ENCODE measurements around the gene MLH3. TPM values are rescaled to one million over a fixed set of nuclear protein-coding genes. Genes with fewer than 3 reads are reported as not detected.

Gene MLH3
- total and polyA plus RNA-seq, 2 of the 13 experiments (the other 11 are each of a cell fraction or from before 2014, with no cell fraction given), result 14.4 to 24.8 TPM

DNA sequence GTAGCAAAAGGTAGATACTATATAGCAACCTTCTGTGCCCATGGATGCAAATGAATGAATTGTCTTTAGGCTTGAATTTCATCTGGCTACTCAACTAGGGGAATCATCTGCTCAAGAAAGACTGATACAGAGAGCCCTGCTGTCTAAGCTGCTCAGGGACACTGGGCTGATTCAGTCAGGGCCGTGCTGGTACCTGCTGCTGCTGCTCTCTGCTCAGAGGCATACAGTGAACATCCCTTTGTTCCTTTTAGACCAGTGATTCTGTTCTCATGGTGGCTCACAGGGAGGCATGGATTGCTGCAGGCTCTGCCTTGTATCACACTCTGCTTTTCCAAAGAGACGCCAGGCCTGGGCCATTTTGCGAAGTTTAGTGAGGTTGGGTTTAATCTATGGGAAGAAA is 34.5 kb downstream of the MLH3 start:
- no peaks in the 10 kb centered on the region for H3K79me2 ChIP-seq (ENCODE audit: insufficient read depth, low read length)
- CTCF ChIA-PET (ENCODE audit: low intra/inter-chr PET ratio, low total read pairs), result no interaction called here
- no peak overlapping the region for H3K27ac ChIP-seq (ENCODE audit: extremely low read length, insufficient read depth, low read length)
- no TSS peak for BruUV-seq (replicated peaks)
- H3K9ac ChIP-seq (ENCODE audit: insufficient read depth, low read depth, low read length), result no peak overlapping the region
- intact Hi-C loops (cut with micrococcal nuclease; ENCODE audit: unreplicated experiment), result no loop called here
- H3K27me3 ChIP-seq (ENCODE audit: control insufficient read depth in 1 of 2, insufficient read depth in 2 of 2, low read length in 2 of 2), result no peaks in the 10 kb centered on the region; a peak in 1 of 5 replicates
- in situ Hi-C loops (cut with HindIII; ENCODE audit: extremely low pct_ligation_motif_present, low pct_unique_long_range_greater_than_20kb), result no loop called here
- H3K4me2 ChIP-seq (ENCODE audit: low read depth, low read length), result no peak overlapping the region
- WGBS (ENCODE audit: low lambda C conversion rate), result 100% methylated on average over 2 of the region's 3 CpGs
- no peaks in the 10 kb centered on the region for H3K9me3 ChIP-seq (ENCODE audit: low read length)
- no peaks in the 10 kb centered on the region for H4K20me1 ChIP-seq (ENCODE audit: insufficient read depth, low read length)
- FAIRE-seq (no peak), ATAC-seq (no peak), DNase-seq (ENCODE audit: low spot score) (no peak)
- peaks cover 18 to 62% of the 10 kb centered on the region in 2 experiments for H3K36me3 ChIP-seq (replicated peaks in 1 of 2; ENCODE audit: control insufficient read depth in 1 of 2, insufficient read depth in 2 of 2, low read length in 2 of 2)
- H2AFZ ChIP-seq (ENCODE audit: low read length), result no peak overlapping the region
- no peak for TF ChIP-seq ARHGAP35 (CRISPR knock-in tag; IDR thresholded peaks at IDR 0.05; ENCODE audit: borderline replicate concordance)
- TF ChIP-seq, protein P1, sequence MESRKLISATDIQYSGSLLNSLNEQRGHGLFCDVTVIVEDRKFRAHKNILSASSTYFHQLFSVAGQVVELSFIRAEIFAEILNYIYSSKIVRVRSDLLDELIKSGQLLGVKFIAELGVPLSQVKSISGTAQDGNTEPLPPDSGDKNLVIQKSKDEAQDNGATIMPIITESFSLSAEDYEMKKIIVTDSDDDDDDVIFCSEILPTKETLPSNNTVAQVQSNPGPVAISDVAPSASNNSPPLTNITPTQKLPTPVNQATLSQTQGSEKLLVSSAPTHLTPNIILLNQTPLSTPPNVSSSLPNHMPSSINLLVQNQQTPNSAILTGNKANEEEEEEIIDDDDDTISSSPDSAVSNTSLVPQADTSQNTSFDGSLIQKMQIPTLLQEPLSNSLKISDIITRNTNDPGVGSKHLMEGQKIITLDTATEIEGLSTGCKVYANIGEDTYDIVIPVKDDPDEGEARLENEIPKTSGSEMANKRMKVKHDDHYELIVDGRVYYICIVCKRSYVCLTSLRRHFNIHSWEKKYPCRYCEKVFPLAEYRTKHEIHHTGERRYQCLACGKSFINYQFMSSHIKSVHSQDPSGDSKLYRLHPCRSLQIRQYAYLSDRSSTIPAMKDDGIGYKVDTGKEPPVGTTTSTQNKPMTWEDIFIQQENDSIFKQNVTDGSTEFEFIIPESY (CRISPR knock-in tag; IDR thresholded peaks at IDR 0.05), result no peak
- TF ChIP-seq, protein P2, sequence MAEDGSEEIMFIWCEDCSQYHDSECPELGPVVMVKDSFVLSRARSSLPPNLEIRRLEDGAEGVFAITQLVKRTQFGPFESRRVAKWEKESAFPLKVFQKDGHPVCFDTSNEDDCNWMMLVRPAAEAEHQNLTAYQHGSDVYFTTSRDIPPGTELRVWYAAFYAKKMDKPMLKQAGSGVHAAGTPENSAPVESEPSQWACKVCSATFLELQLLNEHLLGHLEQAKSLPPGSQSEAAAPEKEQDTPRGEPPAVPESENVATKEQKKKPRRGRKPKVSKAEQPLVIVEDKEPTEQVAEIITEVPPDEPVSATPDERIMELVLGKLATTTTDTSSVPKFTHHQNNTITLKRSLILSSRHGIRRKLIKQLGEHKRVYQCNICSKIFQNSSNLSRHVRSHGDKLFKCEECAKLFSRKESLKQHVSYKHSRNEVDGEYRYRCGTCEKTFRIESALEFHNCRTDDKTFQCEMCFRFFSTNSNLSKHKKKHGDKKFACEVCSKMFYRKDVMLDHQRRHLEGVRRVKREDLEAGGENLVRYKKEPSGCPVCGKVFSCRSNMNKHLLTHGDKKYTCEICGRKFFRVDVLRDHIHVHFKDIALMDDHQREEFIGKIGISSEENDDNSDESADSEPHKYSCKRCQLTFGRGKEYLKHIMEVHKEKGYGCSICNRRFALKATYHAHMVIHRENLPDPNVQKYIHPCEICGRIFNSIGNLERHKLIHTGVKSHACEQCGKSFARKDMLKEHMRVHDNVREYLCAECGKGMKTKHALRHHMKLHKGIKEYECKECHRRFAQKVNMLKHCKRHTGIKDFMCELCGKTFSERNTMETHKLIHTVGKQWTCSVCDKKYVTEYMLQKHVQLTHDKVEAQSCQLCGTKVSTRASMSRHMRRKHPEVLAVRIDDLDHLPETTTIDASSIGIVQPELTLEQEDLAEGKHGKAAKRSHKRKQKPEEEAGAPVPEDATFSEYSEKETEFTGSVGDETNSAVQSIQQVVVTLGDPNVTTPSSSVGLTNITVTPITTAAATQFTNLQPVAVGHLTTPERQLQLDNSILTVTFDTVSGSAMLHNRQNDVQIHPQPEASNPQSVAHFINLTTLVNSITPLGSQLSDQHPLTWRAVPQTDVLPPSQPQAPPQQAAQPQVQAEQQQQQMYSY (CRISPR knock-in tag; IDR thresholded peaks at IDR 0.05), result no peak
- TF ChIP-seq CHCHD3 (CRISPR knock-in tag; IDR thresholded peaks at IDR 0.05), result no peak
- TF ChIP-seq ZBTB42 (CRISPR knock-in tag; IDR thresholded peaks at IDR 0.05), result no peak
- TF ChIP-seq ZNF121 (CRISPR knock-in tag; IDR thresholded peaks at IDR 0.05), result no peak
- no peak for TF ChIP-seq ZFP62 (CRISPR knock-in tag; IDR thresholded peaks at IDR 0.05)
- no peak for TF ChIP-seq HNRNPUL1 (IDR thresholded peaks at IDR 0.05; ENCODE audit: low read depth, low read length)
- TF ChIP-seq, protein P3, sequence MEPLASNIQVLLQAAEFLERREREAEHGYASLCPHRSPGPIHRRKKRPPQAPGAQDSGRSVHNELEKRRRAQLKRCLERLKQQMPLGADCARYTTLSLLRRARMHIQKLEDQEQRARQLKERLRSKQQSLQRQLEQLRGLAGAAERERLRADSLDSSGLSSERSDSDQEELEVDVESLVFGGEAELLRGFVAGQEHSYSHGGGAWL (CRISPR knock-in tag; IDR thresholded peaks at IDR 0.05), result no peak
- no peak for TF ChIP-seq TBL1XR1 (IDR thresholded peaks at IDR 0.05; ENCODE audit: borderline replicate concordance, low read length, partially characterized antibody)
- no peaks in the 10 kb centered on the region for H3K4me1 ChIP-seq (ENCODE audit: insufficient read depth, low read length)
- POLR2A ChIA-PET, result interaction anchor here (0.7 kb wide), 1 partner anchor 49 kb away, joined by 3 read pairs; no protein-coding TSS in a partner anchor
- H3K4me3 ChIP-seq (replicated peaks in 1 of 3; ENCODE audit: insufficient read depth in 1 of 3, low read depth in 2 of 3, low read length in 3 of 3), result no peak overlapping the region

Measured in HepG2 (cell line).